CD14-positive monocyte (primary cell): Measurements from ENCODE around the gene UTP25. TPM values are rescaled to one million over a fixed set of nuclear protein-coding genes. Genes with fewer than 3 reads are reported as not detected.

Experiments
- DNase-seq, 3 donors: peaks; one replicate each; pipeline ENCODE4 v3.0.0-alpha.2; 2011 to 2022
- H2AFZ ChIP-seq: 2 replicates; pipeline ENCODE4 v1.6.0; 2012; ENCODE audit warnings: mild to moderate bottlenecking, low read depth, low read length, inconsistent platforms; ENCODE audit not compliant: insufficient read depth, poor library complexity, severe bottlenecking
- H3K27ac ChIP-seq, 2 donors: 1 replicate in 1 of 2; 2 replicates in 1 of 2; pipeline ENCODE4 v1.5.1; 2012 to 2013; ENCODE audit warnings: low read length in 2 of 2, control low read depth in 1 of 2, inconsistent platforms in 1 of 2, low read depth in 1 of 2, mild to moderate bottlenecking in 1 of 2
- H3K27me3 ChIP-seq, 2 donors: one replicate each; pipeline versions ENCODE4 v1.6.0 to v1.6.1; 2011 to 2013; ENCODE audit warnings: low read length in 2 of 2; ENCODE audit not compliant: control insufficient read depth in 2 of 2, insufficient read depth in 2 of 2
- H3K36me3 ChIP-seq, 2 donors: replicated peaks in 1 of 2; 1 replicate in 1 of 2; 2 replicates in 1 of 2; pipeline versions ENCODE4 v1.5.1 to v1.6.1; 2012 to 2013; ENCODE audit warnings: low read length in 2 of 2, control low read depth in 1 of 2, inconsistent platforms in 1 of 2, mild to moderate bottlenecking in 1 of 2; ENCODE audit not compliant: insufficient read depth in 2 of 2, control insufficient read depth in 1 of 2
- H3K4me1 ChIP-seq, 2 donors: 1 replicate in 1 of 2; 2 replicates in 1 of 2; pipeline versions ENCODE4 v1.5.1 to v1.6.1; 2012 to 2013; ENCODE audit warnings: low read length in 2 of 2, control low read depth in 1 of 2, inconsistent platforms in 1 of 2, mild to moderate bottlenecking in 1 of 2, moderate library complexity in 1 of 2; ENCODE audit not compliant: insufficient read depth in 2 of 2, control insufficient read depth in 1 of 2
- H3K4me2 ChIP-seq: replicated peaks from 2 replicates; pipeline ENCODE3; 2012; ENCODE audit warnings: low read length, moderate library complexity, mild to moderate bottlenecking; ENCODE audit not compliant: poor library complexity, severe bottlenecking; ENCODE audit errors: extremely low read depth
- H3K4me3 ChIP-seq, 3 experiments: fragments of 200-600 bp in 1 of 3; sonication (generic) in 1 of 3; replicated peaks in 1 of 3; 1 replicate in 2 of 3; 2 replicates in 1 of 3; pipeline ENCODE4 v1.5.1; 2011 to 2013; ENCODE audit warnings: low read length in 3 of 3, mild to moderate bottlenecking in 3 of 3, control low read depth in 2 of 3, low read depth in 2 of 3, inconsistent platforms in 1 of 3, moderate library complexity in 1 of 3
- H3K79me2 ChIP-seq: 2 replicates; pipeline ENCODE4 v1.6.0; 2012; ENCODE audit warnings: mild to moderate bottlenecking, control low read depth, inconsistent platforms, low read length, moderate library complexity; ENCODE audit not compliant: insufficient read depth
- H3K9ac ChIP-seq: 2 replicates; pipeline ENCODE4 v1.6.0; 2017; ENCODE audit warnings: low read length, mild to moderate bottlenecking; ENCODE audit not compliant: insufficient read depth, poor library complexity, severe bottlenecking
- H3K9me3 ChIP-seq, 2 donors: replicated peaks in 1 of 2; 1 replicate in 1 of 2; 2 replicates in 1 of 2; pipeline versions ENCODE4 v1.5.1 to v1.6.1; 2012 to 2013; ENCODE audit warnings: low read length in 2 of 2, control low read depth in 1 of 2; ENCODE audit not compliant: control insufficient read depth in 1 of 2, insufficient read depth in 1 of 2
- H4K20me1 ChIP-seq: 2 replicates; pipeline ENCODE4 v1.6.0; 2012; ENCODE audit warnings: mild to moderate bottlenecking, low read length, control low read depth, moderate library complexity; ENCODE audit not compliant: insufficient read depth
- H3K27ac Mint-ChIP-seq, 7 donors: one replicate each; pipeline ENCODE4 v1.8.0; 2020; ENCODE audit warnings: mild to moderate bottlenecking in 7 of 7, mixed read lengths in 7 of 7, moderate library complexity in 6 of 7, inconsistent platforms in 2 of 7
- H3K27me3 Mint-ChIP-seq, 3 donors: one replicate each; pipeline ENCODE4 v1.8.0; 2021 to 2022; ENCODE audit warnings: low read depth in 3 of 3, mild to moderate bottlenecking in 3 of 3, mixed read lengths in 3 of 3, moderate library complexity in 3 of 3, inconsistent platforms in 1 of 3
- H3K36me3 Mint-ChIP-seq, 2 donors: one replicate each; pipeline ENCODE4 v1.8.0; 2020; ENCODE audit warnings: mixed read lengths in 2 of 2, inconsistent platforms in 1 of 2, mild to moderate bottlenecking in 1 of 2
- H3K4me1 Mint-ChIP-seq: one replicate; pipeline ENCODE4 v1.8.0; 2020; ENCODE audit warnings: mild to moderate bottlenecking, mixed read lengths
- H3K4me3 Mint-ChIP-seq, 2 donors: one replicate each; pipeline ENCODE4 v1.8.0; 2020; ENCODE audit warnings: mild to moderate bottlenecking in 2 of 2, mixed read lengths in 2 of 2, moderate library complexity in 1 of 2
- H3K9me3 Mint-ChIP-seq, 7 donors: one replicate each; pipeline ENCODE4 v1.8.0; 2020 to 2022; ENCODE audit warnings: mixed read lengths in 7 of 7, mild to moderate bottlenecking in 6 of 7, moderate library complexity in 6 of 7, inconsistent platforms in 2 of 7
- CTCF ChIP-seq: fragments of 200-600 bp; IDR thresholded peaks from one replicate; pipeline ENCODE4 v1.8.0; 2022; ENCODE audit warnings: antibody characterized with exemption, mild to moderate bottlenecking
- WGBS: methylation state at CpG from one replicate; pipeline ENCODE4 v1.1.5; 2013; ENCODE audit warnings: missing lambda C conversion rate; ENCODE audit not compliant: insufficient coverage; 5-methylcytosine and 5-hydroxymethylcytosine counted together
- intact Hi-C, 2 donors: fragments of 100-400 bp; cut with micrococcal nuclease; formaldehyde crosslinking; loops; one replicate each; pipeline versions ENCODE4 v1.15.0 to v1.15.1; 2023
- polyA plus RNA-seq, 3 donors: library from polyadenylated mRNA; depleted of rRNA in 1 of 3; unstranded in 2 of 3; stranded (reverse) in 1 of 3; fragments of 300-500 nt in 2 of 3; fragments of >200 nt in 1 of 3; fragmentation: Illumina TruSeq in 2 of 3; gene quantifications; 1 replicate in 2 of 3; 2 replicates in 1 of 3; pipeline ENCODE4 v1.2.3, GENCODE V29; 2012 to 2021

UTP25 gene
- polyA plus RNA-seq, 3 donors: 0.98 to 1.4 (median 1.1) TPM

GRCh38 chr1:209844695-209845407 is 17.1 kb downstream of the UTP25 start:
- no peak for TF ChIP-seq CTCF
- no peaks in the 10 kb centered on the region for H3K27me3 Mint-ChIP-seq
- no peaks in the 10 kb centered on the region for H3K4me1 ChIP-seq
- no peaks in the 10 kb centered on the region for H3K27me3 ChIP-seq
- no peak overlapping the region for H2AFZ ChIP-seq
- H3K9me3 Mint-ChIP-seq: no peaks in the 10 kb centered on the region
- no peak overlapping the region for H3K9ac ChIP-seq
- peaks cover 4% of the 10 kb centered on the region for H3K4me1 Mint-ChIP-seq
- H3K36me3 Mint-ChIP-seq: peaks cover 91 to 94% of the 10 kb centered on the region in 2 donors
- H3K27ac ChIP-seq: peak overlapping the region in 1 of 2 donors; percentile 23
- H3K4me3 ChIP-seq: no peak overlapping the region
- H3K79me2 ChIP-seq: no peaks in the 10 kb centered on the region
- WGBS: 88% methylated on average over 4 of the region's 6 CpGs
- no peak for DNase-seq
- no peak overlapping the region for H3K4me2 ChIP-seq
- H3K9me3 ChIP-seq: no peaks in the 10 kb centered on the region
- no peaks in the 10 kb centered on the region for H4K20me1 ChIP-seq
- no peak overlapping the region for H3K27ac Mint-ChIP-seq
- H3K4me3 Mint-ChIP-seq: no peak overlapping the region
- intact Hi-C loops: no loop called here
- peaks cover 80 to 98% of the 10 kb centered on the region in 2 donors for H3K36me3 ChIP-seq

GRCh38 chr1:209845408-209845725 is 17.6 kb downstream of the UTP25 start:
- Mint-ChIP-seq H3K36me3 (peaks cover 91 to 94% of the 10 kb centered on the region in 2 donors), H3K4me3 (no peak overlapping the region), H3K9me3 (no peaks in the 10 kb centered on the region), H3K27me3 (no peaks in the 10 kb centered on the region), H3K4me1 (peaks cover 4% of the 10 kb centered on the region), H3K27ac (no peak overlapping the region)
- no peak for TF ChIP-seq CTCF
- DNase-seq: no peak
- WGBS: no CpG with 5 or more reads among the region's 1 CpG
- no peaks in the 10 kb centered on the region for H3K9me3 ChIP-seq
- peak overlapping the region in 1 of 2 donors; percentile 23 for H3K27ac ChIP-seq
- H3K27me3 ChIP-seq: no peaks in the 10 kb centered on the region
- H4K20me1 ChIP-seq: no peaks in the 10 kb centered on the region
- no peak overlapping the region for H3K4me2 ChIP-seq
- peaks cover 80 to 98% of the 10 kb centered on the region in 2 donors for H3K36me3 ChIP-seq
- H3K9ac ChIP-seq: no peak overlapping the region
- H3K79me2 ChIP-seq: no peaks in the 10 kb centered on the region
- intact Hi-C loops: no loop called here
- H3K4me1 ChIP-seq: no peaks in the 10 kb centered on the region
- no peak overlapping the region for H3K4me3 ChIP-seq
- H2AFZ ChIP-seq: no peak overlapping the region
